Neural progenitor cell (in vitro differentiated cells): Measurements from ENCODE around the gene ADRA2C.

Experiments used
- CTCF ChIP-seq: fragments of 200-600 bp; sonication (generic); IDR thresholded peaks from 2 replicates; pipeline ENCODE4 v1.5.1; 2017; ENCODE audit warnings: antibody characterized with exemption, mild to moderate bottlenecking
- EZH2 ChIP-seq: fragments of 200-600 bp; sonication (generic); IDR thresholded peaks from 2 replicates; pipeline ENCODE4 v1.6.1; 2017; ENCODE audit warnings: antibody characterized with exemption, mild to moderate bottlenecking, moderate library complexity
- EZH2phosphoT487 ChIP-seq: fragments of 200-600 bp; sonication (generic); IDR thresholded peaks from 2 replicates; pipeline ENCODE4 v1.6.1; 2017; ENCODE audit warnings: antibody characterized with exemption

DNA sequence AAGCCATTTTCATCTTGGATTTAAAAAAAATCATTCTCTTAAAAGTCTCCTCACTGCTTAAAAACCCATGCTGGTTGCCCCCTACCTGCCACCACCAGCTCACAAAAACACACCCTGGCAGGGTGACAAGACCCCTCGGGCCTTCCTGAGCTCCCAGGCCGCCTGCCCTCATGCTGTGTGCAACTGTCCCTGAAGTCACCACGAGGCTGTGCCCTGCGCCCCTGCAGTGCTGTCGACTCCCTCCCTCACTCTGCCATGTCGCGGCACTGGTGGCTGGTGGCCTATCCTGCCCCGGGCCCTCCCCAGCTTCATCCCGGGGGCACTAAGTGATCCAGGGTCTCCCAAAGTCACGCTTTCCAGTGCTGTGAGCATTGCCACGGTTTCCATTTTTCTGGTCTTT lies 46.3 kb upstream of the ADRA2C start:
- TF ChIP-seq CTCF (no peak), EZH2phosphoT487 (no peak), EZH2 (no peak)
